Left lung (tissue), 10 donors: ENCODE results near the gene TMTC2. TPM values are rescaled to one million over a fixed set of nuclear protein-coding genes. Genes with fewer than 3 reads are reported as not detected.
A peak's percentile ranks its signal among the peaks of the same experiment; 100 is the strongest.

ENCODE experiments used
- ATAC-seq: fragments of 200-7000 bp; cut with Tn5 transposase; one replicate; pipeline ENCODE4 v1.9.1; 2020; ENCODE audit warnings: moderate library complexity
- DNase-seq, 4 donors: peaks; one replicate each; pipeline ENCODE4 v3.0.0-alpha.2; 2013 to 2020
- H3K27ac ChIP-seq, 2 donors: fragments of 200-600 bp; sonication (generic) in 1 of 2; one replicate each; pipeline versions ENCODE4 v1.5.0 to v1.8.0; 2020 to 2021
- H3K27me3 ChIP-seq, 2 donors: fragments of 200-600 bp; sonication (generic) in 1 of 2; one replicate each; pipeline versions ENCODE4 v1.5.0 to v1.8.0; 2020 to 2021
- H3K36me3 ChIP-seq, 2 donors: fragments of 200-600 bp; sonication (generic) in 1 of 2; one replicate each; pipeline versions ENCODE4 v1.5.0 to v1.8.0; 2020 to 2021
- H3K4me1 ChIP-seq, 2 donors: fragments of 200-600 bp; one replicate each; pipeline ENCODE4 v1.8.0; 2021
- H3K4me3 ChIP-seq, 2 donors: fragments of 200-600 bp; sonication (generic) in 1 of 2; one replicate each; pipeline versions ENCODE4 v1.5.0 to v1.8.0; 2020 to 2021; ENCODE audit warnings: mild to moderate bottlenecking in 1 of 2
- H3K9me3 ChIP-seq, 2 donors: fragments of 200-600 bp; sonication (generic) in 1 of 2; one replicate each; pipeline versions ENCODE4 v1.5.0 to v1.8.0; 2020 to 2021
- CTCF ChIP-seq, 2 donors: fragments of 200-600 bp; sonication (generic) in 1 of 2; IDR thresholded peaks; one replicate each; pipeline versions ENCODE4 v1.5.0 to v1.8.0; 2021; ENCODE audit warnings: antibody characterized with exemption in 2 of 2
- intact Hi-C, 2 donors: fragments of 100-400 bp; cut with DNase I; formaldehyde crosslinking; loops; one replicate each; pipeline versions ENCODE4 v1.11.2 to v1.14.2; 2022
- polyA plus RNA-seq, 6 donors: library from polyadenylated mRNA; unstranded; fragments of 120-200 nt; gene quantifications; one replicate each; pipeline ENCODE4 v1.2.1, GENCODE V29; 2013; ENCODE audit not compliant: insufficient read length in 6 of 6
- total RNA-seq, 2 donors: library from RNA; stranded (reverse); fragmentation: NEBNext Ultra II Directional; extraction: Animal tissue kit (Norgen Biotek cat#: 25700); gene quantifications; one replicate each; pipeline ENCODE4 v1.2.1, GENCODE V29; 2021
- donor health status: DM: no; HTN: yes; CAD: no.
- donor health status: DM: no; HTN: no; CAD: no.

Gene TMTC2
- total and polyA plus RNA-seq, 8 donors, result 17.2 to 46.1 (median 39.3) TPM

DNA sequence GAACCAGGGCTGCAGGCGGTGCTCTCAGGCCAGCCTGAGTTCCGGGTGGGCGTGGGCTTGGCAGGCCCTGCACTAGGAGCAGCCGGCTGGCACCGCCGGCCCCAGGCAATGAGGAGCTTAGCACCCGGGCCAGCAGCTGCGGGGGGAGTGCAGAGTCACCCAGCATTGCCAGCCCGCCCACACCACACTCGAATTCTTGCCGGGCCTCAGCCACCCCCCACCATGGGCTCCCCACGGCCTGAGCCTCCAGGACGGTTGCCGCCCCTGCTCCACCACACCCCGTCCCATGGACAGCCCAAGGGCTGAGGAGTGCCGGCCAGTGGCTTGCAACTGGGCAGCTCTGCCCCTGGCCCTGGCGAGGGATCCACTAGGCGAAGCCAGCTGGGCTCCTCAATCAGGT, 453.4 kb downstream of the TMTC2 start:
- ATAC-seq (no peak), DNase-seq (peak in 1 of 4 donors; percentile 64)
- Histone ChIP-seq H3K9me3 (peaks cover 0 to 11% of the 10 kb centered on the region in 2 donors), H3K27me3 (no peaks in the 10 kb centered on the region), H3K36me3 (no peaks in the 10 kb centered on the region), H3K27ac (no peak overlapping the region), H3K4me1 (no peaks in the 10 kb centered on the region), H3K4me3 (no peak overlapping the region)
- no peak for TF ChIP-seq CTCF (IDR thresholded peaks at IDR 0.05)
- intact Hi-C loops, result no loop called here

DNA sequence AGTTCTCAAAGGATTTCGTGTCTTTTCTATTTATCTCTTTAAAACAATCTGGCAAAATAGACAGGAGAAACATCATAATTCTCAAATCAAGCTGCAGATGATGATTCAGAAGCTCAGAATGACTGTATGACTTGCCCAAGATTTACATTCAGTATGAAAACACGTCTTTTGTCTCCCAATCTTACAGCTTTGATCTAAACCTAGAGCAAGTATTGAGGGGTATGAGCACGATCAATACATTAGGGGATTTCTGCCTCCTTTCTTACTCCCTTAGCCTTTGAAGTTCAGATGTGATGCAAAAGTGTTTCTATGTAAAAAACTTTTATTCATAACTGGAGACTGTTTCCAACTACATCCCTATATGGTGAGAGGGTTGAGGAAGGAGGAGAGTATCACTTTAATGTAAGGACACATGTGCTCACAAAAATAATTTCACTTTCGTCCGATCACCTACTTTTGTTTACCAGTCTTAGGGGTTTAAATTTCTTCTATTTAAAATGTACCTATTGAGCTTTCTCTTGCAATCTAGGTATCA, 454.8 kb downstream of the TMTC2 start:
- no peaks in the 10 kb centered on the region for H3K27me3 ChIP-seq
- DNase-seq (no peak), ATAC-seq (no peak)
- TF ChIP-seq CTCF (IDR thresholded peaks at IDR 0.05), result no peak
- intact Hi-C loops, result no loop called here
- no peak overlapping the region for H3K27ac ChIP-seq
- no peaks in the 10 kb centered on the region for H3K4me1 ChIP-seq
- no peaks in the 10 kb centered on the region for H3K36me3 ChIP-seq
- H3K9me3 ChIP-seq, result peaks cover 0 to 11% of the 10 kb centered on the region in 2 donors
- H3K4me3 ChIP-seq, result no peak overlapping the region

GRCh38 chr12:83142914-83143313, 456.2 kb downstream of the TMTC2 start:
- ATAC-seq (no peak), DNase-seq (peak in 1 of 4 donors; percentile 18)
- H3K9me3 ChIP-seq, result peaks cover 0 to 11% of the 10 kb centered on the region in 2 donors
- intact Hi-C loops, result no loop called here
- no peaks in the 10 kb centered on the region for H3K4me1 ChIP-seq
- H3K36me3 ChIP-seq, result no peaks in the 10 kb centered on the region
- H3K27ac ChIP-seq, result no peak overlapping the region
- H3K4me3 ChIP-seq, result no peak overlapping the region
- no peak for TF ChIP-seq CTCF (IDR thresholded peaks at IDR 0.05)
- no peaks in the 10 kb centered on the region for H3K27me3 ChIP-seq

DNA sequence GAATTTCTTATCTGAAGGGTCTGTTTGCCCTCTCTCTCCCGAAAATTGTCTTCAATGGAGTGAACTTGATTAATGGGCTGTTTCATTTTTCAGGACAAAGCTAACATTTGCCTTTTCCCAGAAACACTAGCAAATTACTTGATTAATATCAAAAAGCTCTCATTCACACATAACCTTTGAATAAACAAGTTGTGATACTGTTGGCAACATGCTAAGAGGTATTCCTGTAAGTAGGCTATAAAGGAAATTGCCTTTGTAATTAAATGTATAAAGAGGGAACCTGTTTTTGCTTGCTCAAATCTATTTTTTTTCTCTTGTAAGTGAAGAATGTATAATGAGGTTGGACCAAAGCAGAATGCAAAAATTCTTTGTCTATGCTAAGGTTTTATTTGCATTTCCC, 457.2 kb downstream of the TMTC2 start:
- Histone ChIP-seq H3K27ac (no peak overlapping the region), H3K4me1 (no peaks in the 10 kb centered on the region), H3K27me3 (no peaks in the 10 kb centered on the region), H3K4me3 (no peak overlapping the region), H3K36me3 (no peaks in the 10 kb centered on the region), H3K9me3 (peaks cover 0 to 11% of the 10 kb centered on the region in 2 donors)
- ATAC-seq (no peak), DNase-seq (no peak)
- intact Hi-C loops, result no loop called here
- TF ChIP-seq CTCF (IDR thresholded peaks at IDR 0.05), result no peak

- Histone ChIP-seq H3K4me1 (no peaks in the 10 kb centered on the region), H3K27me3 (no peaks in the 10 kb centered on the region), H3K36me3 (no peaks in the 10 kb centered on the region), H3K4me3 (no peak overlapping the region), H3K9me3 (peaks cover 0 to under 1% of the 10 kb centered on the region in 2 donors), H3K27ac (no peak overlapping the region)
- TF ChIP-seq CTCF (IDR thresholded peaks at IDR 0.05), result no peak
- intact Hi-C loops, result no loop called here
- no peak for ATAC-seq
- DNase-seq, result no peak
Observed at GRCh38 chr12:83145325-83145840, 458.7 kb downstream of the TMTC2 start.
